ENCODE data around the gene CD244.

- TF ChIP-seq CTCF (IDR thresholded peaks at IDR 0.05) (peak; percentile 36 to 67 (median 57)), POLR2A (IDR thresholded peaks at IDR 0.05) (no peak)
Observed at GRCh38 chr1:160834945-160835565, 27.6 kb downstream of the CD244 start.

Data from upper lobe of left lung (tissue), 4 donors.